ENCODE measurements around the gene DDX10. TPM values are rescaled to one million over a fixed set of nuclear protein-coding genes. Genes with fewer than 3 reads are reported as not detected.

Gene DDX10
- total and polyA plus RNA-seq, 2 of the 8 experiments (the other 6 are each of a cell fraction or from before 2014, with no cell fraction given), result 49.2 to 52.2 TPM

GRCh38 chr11:108959874-108960273, 295.0 kb downstream of the DDX10 start:
- peak overlapping the region; percentile 51; the same call in 1 of the 2 replicates for H2BK12ac ChIP-seq (ENCODE audit: low read depth, low read length)
- no peak overlapping the region for H3K18ac ChIP-seq (ENCODE audit: extremely low read depth, low read length)
- ChIA-PET POLR2A (ENCODE audit: partially characterized antibody) (no interaction called here), CTCF (ENCODE audit: partially characterized antibody) (interaction anchor here (0.7 kb wide), 2 partner anchors 20 to 93 kb away, joined by 3 to 4 read pairs; no protein-coding TSS in a partner anchor)
- H3K9me3 ChIP-seq (ENCODE audit: insufficient read depth in 2 of 2, low read depth in 1 of 2, low read length in 1 of 2), result no peaks in the 10 kb centered on the region
- H3K14ac ChIP-seq (ENCODE audit: insufficient read length), result no peak overlapping the region
- H3K56ac ChIP-seq (replicated peaks; ENCODE audit: insufficient read length, low read depth, low read length), result no peak overlapping the region
- peak overlapping the region; percentile 24; the same call in 1 of the 2 replicates for H2BK20ac ChIP-seq (ENCODE audit: low read length)
- peak overlapping the region; percentile 76 for H2BK120ac ChIP-seq (replicated peaks; ENCODE audit: low read depth, low read length)
- H4K91ac ChIP-seq (replicated peaks; ENCODE audit: insufficient read length, low read length), result peak overlapping the region; percentile 69
- no peaks in the 10 kb centered on the region for H3K36me3 ChIP-seq (ENCODE audit: control insufficient read depth in 2 of 4, insufficient read depth in 4 of 4, low read length in 3 of 4)
- peak overlapping the region; percentile 31 for H4K5ac ChIP-seq (ENCODE audit: insufficient read length, low read depth, low read length)
- H4K8ac ChIP-seq (ENCODE audit: extremely low read depth, insufficient read depth, low read length), result peak overlapping the region; percentile 71; the same call in 1 of the 2 replicates
- no peaks in the 10 kb centered on the region for H3K23me2 ChIP-seq (ENCODE audit: low read depth, low read length)
- H3K23ac ChIP-seq (ENCODE audit: insufficient read length), result no peak overlapping the region
- H3K9ac ChIP-seq (replicated peaks in 1 of 4; ENCODE audit: extremely low read depth in 1 of 4, low read depth in 3 of 4, low read length in 3 of 4), result no peak overlapping the region
- DNase-seq (ENCODE audit: low read depth in 1 of 2, low spot score in 2 of 2) (no peak), FAIRE-seq (no peak)
- peak overlapping the region; percentile 30 for H3K4ac ChIP-seq (replicated peaks; ENCODE audit: insufficient read length, low read depth, low read length)
- H3K4me2 ChIP-seq (ENCODE audit: insufficient read depth in 1 of 2, low read depth in 2 of 2, low read length in 2 of 2), result no peak overlapping the region
- no peaks in the 10 kb centered on the region for H3K79me2 ChIP-seq (ENCODE audit: control insufficient read depth in 1 of 2, insufficient read depth in 2 of 2, low read length in 2 of 2)
- peak overlapping the region; percentile 49; the same call in 1 of the 2 replicates for H2BK5ac ChIP-seq (ENCODE audit: low read depth, low read length)
- H2AFZ ChIP-seq (ENCODE audit: low read length), result peak overlapping the region; percentile 89; the same call in 1 of the 2 replicates
- no peaks in the 10 kb centered on the region for H3K27me3 ChIP-seq (replicated peaks in 1 of 4; ENCODE audit: control insufficient read depth in 3 of 4, extremely low read depth in 1 of 4, insufficient read depth in 3 of 4, low read length in 3 of 4)
- H3K79me1 ChIP-seq (ENCODE audit: low read depth, low read length), result no peaks in the 10 kb centered on the region
- H2BK15ac ChIP-seq (ENCODE audit: low read length), result peak overlapping the region; percentile 21; the same call in 1 of the 2 replicates
- H3K4me3 ChIP-seq (ENCODE audit: extremely low read depth in 1 of 4, insufficient read depth in 2 of 4, low read depth in 3 of 4, low read length in 4 of 4), result no peak overlapping the region
- WGBS, 2 experiments (ENCODE audit: extremely low coverage in 1 of 2, insufficient coverage in 1 of 2, insufficient read length in 1 of 2, insufficient replicate concordance in 2 of 2, low coverage in 1 of 2, low lambda C conversion rate in 2 of 2, missing lambda C conversion rate in 1 of 2), result 92% methylated on average over 3 of the region's 3 CpGs; no CpG with 5 or more reads in 1 of the 2 experiments
- no peaks in the 10 kb centered on the region for H4K20me1 ChIP-seq (replicated peaks in 1 of 2; ENCODE audit: control insufficient read depth in 1 of 2, insufficient read depth in 2 of 2, low read length in 2 of 2)
- no peak overlapping the region for H3K27ac ChIP-seq (ENCODE audit: low read depth, low read length)
- H3K4me1 ChIP-seq (replicated peaks in 1 of 4; ENCODE audit: control insufficient read depth in 3 of 4, insufficient read depth in 4 of 4, low read length in 3 of 4), result peaks cover 0 to 12% (median 7%) of the 10 kb centered on the region in 4 experiments; a peak in 4 of 7 replicates
- no peak overlapping the region for H2AK5ac ChIP-seq (ENCODE audit: low read depth, low read length)
- no peak for TF ChIP-seq TAF7 (optimal IDR thresholded peaks at IDR 0.05; ENCODE audit: borderline replicate concordance, low read depth, low read length)
- TF ChIP-seq SRF (IDR thresholded peaks at IDR 0.05; ENCODE audit: low read depth, low read length), result no peak
- TF ChIP-seq ATF2 (IDR thresholded peaks at IDR 0.05; ENCODE audit: low read length), result no peak
- TF ChIP-seq PHF8 (conservative IDR thresholded peaks at IDR 0.05; ENCODE audit: low read depth, low read length), result no peak
- no peak for TF ChIP-seq TCF12 (IDR thresholded peaks at IDR 0.05; ENCODE audit: low read depth, low read length)
- TF ChIP-seq CBX5 (IDR thresholded peaks at IDR 0.05; ENCODE audit: low read depth, low read length), result no peak
- TF ChIP-seq RAD21 (IDR thresholded peaks at IDR 0.05 in 1 of 2, conservative IDR thresholded peaks at IDR 0.05 in 1 of 2; ENCODE audit: low read depth in 2 of 2, low read length in 2 of 2), result no peak
- TF ChIP-seq KDM4A (IDR thresholded peaks at IDR 0.05; ENCODE audit: low read depth, low read length, severe bottlenecking), result no peak
- TF ChIP-seq GABPA (IDR thresholded peaks at IDR 0.05; ENCODE audit: borderline replicate concordance, insufficient read depth, low read length), result no peak

All from H1 (cell line).